HL-60 (cell line): ENCODE data around the gene NFE2L1.

Experiments used
- GABPA ChIP-seq: IDR thresholded peaks from 2 replicates; pipeline ENCODE4 v1.6.1; 2012; ENCODE audit warnings: low read depth
- POLR2AphosphoS5 ChIP-seq: IDR thresholded peaks from 2 replicates; pipeline ENCODE4 v1.6.1; 2012; ENCODE audit warnings: low read depth
- TF ChIP-seq, protein P1 (sequence below): IDR thresholded peaks from one replicate; pipeline ENCODE4 v1.5.1; 2011; ENCODE audit warnings: low read length, control low read depth, inconsistent platforms; ENCODE audit not compliant: insufficient read depth
- TF ChIP-seq, protein P2 (sequence below): IDR thresholded peaks from 2 replicates; pipeline ENCODE4 v1.6.1; 2012; ENCODE audit warnings: low read depth; ENCODE audit not compliant: insufficient replicate concordance

DNA sequence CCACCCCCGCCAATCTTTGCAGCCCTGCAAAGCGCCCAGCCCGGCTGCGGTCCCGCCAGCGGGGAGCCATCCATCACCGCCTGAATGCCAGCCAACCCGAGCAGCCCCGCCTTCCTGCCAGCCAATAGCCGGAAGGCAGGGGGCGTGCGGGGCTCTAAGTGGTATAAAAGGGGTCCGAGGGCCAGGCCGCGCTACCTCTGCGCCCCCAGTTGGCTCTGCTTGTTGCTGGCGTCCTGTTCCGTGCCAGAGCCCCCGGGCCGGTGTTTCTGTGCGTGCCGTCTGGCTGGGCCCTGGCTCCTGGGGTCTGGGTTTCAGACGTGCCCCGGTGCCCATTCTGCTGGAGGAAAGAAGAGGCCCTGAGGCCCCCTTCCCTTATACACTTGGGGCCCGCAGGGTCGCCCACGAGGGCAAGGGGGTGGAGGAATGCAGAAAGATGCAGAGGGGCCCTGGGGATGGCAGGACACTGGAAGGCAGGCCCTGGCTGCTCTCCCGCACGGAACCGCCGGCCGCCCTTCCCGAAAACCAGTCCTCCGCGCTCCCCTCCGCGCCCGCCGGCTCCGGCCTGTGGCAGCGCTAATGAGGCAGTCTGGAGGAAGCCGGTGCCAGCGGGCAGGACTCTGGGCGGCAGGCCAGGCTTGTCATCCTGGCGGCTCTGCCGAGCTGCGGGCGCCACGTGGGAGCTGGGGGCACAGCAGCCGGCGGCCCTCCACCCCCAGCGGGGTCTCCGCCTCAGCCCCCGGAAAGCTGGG lies 24.6 kb upstream of the NFE2L1 start:
- TF ChIP-seq, protein P1, sequence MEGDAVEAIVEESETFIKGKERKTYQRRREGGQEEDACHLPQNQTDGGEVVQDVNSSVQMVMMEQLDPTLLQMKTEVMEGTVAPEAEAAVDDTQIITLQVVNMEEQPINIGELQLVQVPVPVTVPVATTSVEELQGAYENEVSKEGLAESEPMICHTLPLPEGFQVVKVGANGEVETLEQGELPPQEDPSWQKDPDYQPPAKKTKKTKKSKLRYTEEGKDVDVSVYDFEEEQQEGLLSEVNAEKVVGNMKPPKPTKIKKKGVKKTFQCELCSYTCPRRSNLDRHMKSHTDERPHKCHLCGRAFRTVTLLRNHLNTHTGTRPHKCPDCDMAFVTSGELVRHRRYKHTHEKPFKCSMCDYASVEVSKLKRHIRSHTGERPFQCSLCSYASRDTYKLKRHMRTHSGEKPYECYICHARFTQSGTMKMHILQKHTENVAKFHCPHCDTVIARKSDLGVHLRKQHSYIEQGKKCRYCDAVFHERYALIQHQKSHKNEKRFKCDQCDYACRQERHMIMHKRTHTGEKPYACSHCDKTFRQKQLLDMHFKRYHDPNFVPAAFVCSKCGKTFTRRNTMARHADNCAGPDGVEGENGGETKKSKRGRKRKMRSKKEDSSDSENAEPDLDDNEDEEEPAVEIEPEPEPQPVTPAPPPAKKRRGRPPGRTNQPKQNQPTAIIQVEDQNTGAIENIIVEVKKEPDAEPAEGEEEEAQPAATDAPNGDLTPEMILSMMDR = no peak
- TF ChIP-seq POLR2AphosphoS5 (no peak), GABPA (no peak)
- TF ChIP-seq, protein P2, sequence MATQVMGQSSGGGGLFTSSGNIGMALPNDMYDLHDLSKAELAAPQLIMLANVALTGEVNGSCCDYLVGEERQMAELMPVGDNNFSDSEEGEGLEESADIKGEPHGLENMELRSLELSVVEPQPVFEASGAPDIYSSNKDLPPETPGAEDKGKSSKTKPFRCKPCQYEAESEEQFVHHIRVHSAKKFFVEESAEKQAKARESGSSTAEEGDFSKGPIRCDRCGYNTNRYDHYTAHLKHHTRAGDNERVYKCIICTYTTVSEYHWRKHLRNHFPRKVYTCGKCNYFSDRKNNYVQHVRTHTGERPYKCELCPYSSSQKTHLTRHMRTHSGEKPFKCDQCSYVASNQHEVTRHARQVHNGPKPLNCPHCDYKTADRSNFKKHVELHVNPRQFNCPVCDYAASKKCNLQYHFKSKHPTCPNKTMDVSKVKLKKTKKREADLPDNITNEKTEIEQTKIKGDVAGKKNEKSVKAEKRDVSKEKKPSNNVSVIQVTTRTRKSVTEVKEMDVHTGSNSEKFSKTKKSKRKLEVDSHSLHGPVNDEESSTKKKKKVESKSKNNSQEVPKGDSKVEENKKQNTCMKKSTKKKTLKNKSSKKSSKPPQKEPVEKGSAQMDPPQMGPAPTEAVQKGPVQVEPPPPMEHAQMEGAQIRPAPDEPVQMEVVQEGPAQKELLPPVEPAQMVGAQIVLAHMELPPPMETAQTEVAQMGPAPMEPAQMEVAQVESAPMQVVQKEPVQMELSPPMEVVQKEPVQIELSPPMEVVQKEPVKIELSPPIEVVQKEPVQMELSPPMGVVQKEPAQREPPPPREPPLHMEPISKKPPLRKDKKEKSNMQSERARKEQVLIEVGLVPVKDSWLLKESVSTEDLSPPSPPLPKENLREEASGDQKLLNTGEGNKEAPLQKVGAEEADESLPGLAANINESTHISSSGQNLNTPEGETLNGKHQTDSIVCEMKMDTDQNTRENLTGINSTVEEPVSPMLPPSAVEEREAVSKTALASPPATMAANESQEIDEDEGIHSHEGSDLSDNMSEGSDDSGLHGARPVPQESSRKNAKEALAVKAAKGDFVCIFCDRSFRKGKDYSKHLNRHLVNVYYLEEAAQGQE = no peak
